GM12878 (cell line): ENCODE results near the gene CACNA2D3.

Experiments used
- CTCF ChIP-seq, 3 experiments: IDR thresholded peaks in 2 of 3; conservative IDR thresholded peaks in 1 of 3; 2 replicates each; pipeline ENCODE4 v1.5.1; 2011; ENCODE audit warnings: low read depth in 3 of 3, low read length in 3 of 3, mild to moderate bottlenecking in 3 of 3, control low read depth in 2 of 3, moderate library complexity in 2 of 3, inconsistent platforms in 1 of 3, mixed read lengths in 1 of 3; ENCODE audit not compliant: control insufficient read depth in 2 of 3, insufficient read depth in 1 of 3; ENCODE audit errors: extremely low read depth in 1 of 3
- E4F1 ChIP-seq: fragments of 450-650 bp; IDR thresholded peaks from 2 replicates; pipeline ENCODE4 v1.6.1; 2018; ENCODE audit warnings: borderline replicate concordance, mild to moderate bottlenecking; ENCODE audit not compliant: partially characterized antibody
- ESRRA ChIP-seq: IDR thresholded peaks from 2 replicates; pipeline ENCODE4 v1.6.1; 2012; ENCODE audit warnings: mild to moderate bottlenecking, low read length, improper control_type of control experiment
- ETV6 ChIP-seq, 2 experiments: fragments of 450-650 bp in 1 of 2; IDR thresholded peaks in 1 of 2; conservative IDR thresholded peaks in 1 of 2; 2 replicates each; pipeline ENCODE4 v1.6.1; 2014; ENCODE audit warnings: antibody characterized with exemption in 1 of 2, borderline replicate concordance in 1 of 2, low read depth in 1 of 2, mild to moderate bottlenecking in 1 of 2, moderate library complexity in 1 of 2
- POLR2A ChIP-seq: IDR thresholded peaks from 2 replicates; pipeline ENCODE4 v1.6.1; 2011; ENCODE audit warnings: low read depth, mild to moderate bottlenecking, low read length

DNA sequence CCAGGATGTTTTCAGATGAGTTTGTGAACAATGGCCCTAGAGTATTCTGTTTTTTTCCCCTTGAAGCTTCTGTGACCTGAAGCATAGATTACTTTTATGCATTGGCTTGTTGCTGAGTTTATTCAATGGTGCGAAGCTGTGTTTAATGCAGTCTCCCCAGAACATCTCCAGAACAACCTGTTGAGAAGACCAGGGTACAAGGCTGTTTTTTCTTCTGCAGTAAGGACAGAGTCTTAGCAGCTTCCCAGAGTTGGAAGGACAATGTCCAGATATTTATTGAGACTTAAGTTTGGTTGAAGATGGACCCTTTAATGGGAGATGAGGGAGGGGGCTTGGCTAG, 509.9 kb downstream of the CACNA2D3 start:
- TF ChIP-seq E4F1 (no peak), POLR2A (no peak), ETV6 (conservative IDR thresholded peaks at IDR 0.05 in 1 of 2, IDR thresholded peaks at IDR 0.05 in 1 of 2; ENCODE audit: borderline replicate concordance in 1 of 2, low read depth in 1 of 2) (no peak), CTCF (IDR thresholded peaks at IDR 0.05 in 2 of 3, conservative IDR thresholded peaks at IDR 0.05 in 1 of 3; ENCODE audit: control insufficient read depth in 2 of 3, extremely low read depth in 1 of 3, insufficient read depth in 1 of 3, low read depth in 3 of 3, low read length in 3 of 3) (no peak), ESRRA (no peak)
